ENCODE results near the gene FBXW8. TPM values are rescaled to one million over a fixed set of nuclear protein-coding genes. Genes with fewer than 3 reads are reported as not detected.
A peak's percentile ranks its signal among the peaks of the same experiment; 100 is the strongest.

The FBXW8 gene
- total RNA-seq, 1 experiment from 2014 or later = 15.3 TPM

DNA sequence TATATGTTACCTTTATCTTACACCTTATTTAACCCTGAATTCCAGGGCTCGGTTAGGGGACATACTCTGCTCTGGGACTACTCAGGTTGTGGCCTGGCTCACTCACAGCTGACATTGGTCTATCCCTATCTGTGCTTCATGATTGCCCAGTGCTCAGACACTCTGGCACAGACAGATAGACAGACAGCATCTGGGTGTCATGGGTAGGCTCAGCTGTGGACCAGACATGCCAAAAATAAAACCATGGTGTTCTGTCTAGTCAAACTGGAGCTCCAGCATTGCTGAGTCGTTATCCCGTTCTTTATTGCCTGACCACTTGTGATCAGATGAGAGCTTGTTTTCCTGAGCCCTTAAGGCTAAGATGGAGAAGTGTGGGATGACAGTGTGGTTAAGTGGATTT is 29.0 kb downstream of the FBXW8 start:
- no peak overlapping the region for H3K14ac ChIP-seq (ENCODE audit: insufficient read depth, low read length)
- no peak overlapping the region for H4K5ac ChIP-seq (ENCODE audit: insufficient read length, low read depth, low read length)
- no peaks in the 10 kb centered on the region for H3K4me1 Mint-ChIP-seq
- H3K79me1 ChIP-seq (ENCODE audit: insufficient read depth, low read depth, low read length, poor library complexity, severe bottlenecking) = no peaks in the 10 kb centered on the region
- H2AK5ac ChIP-seq (ENCODE audit: insufficient read length, low read length) = no peak overlapping the region
- no peak overlapping the region for H3T11ph ChIP-seq (ENCODE audit: low read length)
- no peak overlapping the region for H3K18ac ChIP-seq (ENCODE audit: insufficient read length, low read depth, low read length)
- H3K56ac ChIP-seq (ENCODE audit: insufficient read length, low read depth, low read length) = no peak overlapping the region
- TF ChIP-seq, protein P1, sequence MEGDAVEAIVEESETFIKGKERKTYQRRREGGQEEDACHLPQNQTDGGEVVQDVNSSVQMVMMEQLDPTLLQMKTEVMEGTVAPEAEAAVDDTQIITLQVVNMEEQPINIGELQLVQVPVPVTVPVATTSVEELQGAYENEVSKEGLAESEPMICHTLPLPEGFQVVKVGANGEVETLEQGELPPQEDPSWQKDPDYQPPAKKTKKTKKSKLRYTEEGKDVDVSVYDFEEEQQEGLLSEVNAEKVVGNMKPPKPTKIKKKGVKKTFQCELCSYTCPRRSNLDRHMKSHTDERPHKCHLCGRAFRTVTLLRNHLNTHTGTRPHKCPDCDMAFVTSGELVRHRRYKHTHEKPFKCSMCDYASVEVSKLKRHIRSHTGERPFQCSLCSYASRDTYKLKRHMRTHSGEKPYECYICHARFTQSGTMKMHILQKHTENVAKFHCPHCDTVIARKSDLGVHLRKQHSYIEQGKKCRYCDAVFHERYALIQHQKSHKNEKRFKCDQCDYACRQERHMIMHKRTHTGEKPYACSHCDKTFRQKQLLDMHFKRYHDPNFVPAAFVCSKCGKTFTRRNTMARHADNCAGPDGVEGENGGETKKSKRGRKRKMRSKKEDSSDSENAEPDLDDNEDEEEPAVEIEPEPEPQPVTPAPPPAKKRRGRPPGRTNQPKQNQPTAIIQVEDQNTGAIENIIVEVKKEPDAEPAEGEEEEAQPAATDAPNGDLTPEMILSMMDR (conservative IDR thresholded peaks at IDR 0.05) = no peak
- H2AFZ ChIP-seq (ENCODE audit: low read length) = no peak overlapping the region
- no peaks in the 10 kb centered on the region for H3K9me3 ChIP-seq (ENCODE audit: control insufficient read depth, low read depth, low read length)
- H3K27ac ChIP-seq (ENCODE audit: insufficient read length, low read depth, low read length) = no peak overlapping the region
- H3K4me3 Mint-ChIP-seq = no peak overlapping the region
- H2BK120ac ChIP-seq (ENCODE audit: low read depth, low read length, poor library complexity, severe bottlenecking) = no peak overlapping the region
- no peaks in the 10 kb centered on the region for H3K79me2 ChIP-seq (ENCODE audit: insufficient read depth, low read length)
- no peak overlapping the region for H4K91ac ChIP-seq (ENCODE audit: insufficient read length, low read depth, low read length)
- no peaks in the 10 kb centered on the region; the same call in 1 of the 2 replicates for H3K27me3 ChIP-seq (ENCODE audit: insufficient read depth, low read length)
- H3K4ac ChIP-seq (ENCODE audit: low read depth, low read length) = no peak overlapping the region
- no peak for DNase-seq
- H4K8ac ChIP-seq (replicated peaks; ENCODE audit: insufficient read length, low read depth, low read length) = no peak overlapping the region
- H2BK15ac ChIP-seq (ENCODE audit: low read depth, low read length) = no peak overlapping the region
- no peak overlapping the region for H3K9ac ChIP-seq (ENCODE audit: extremely low read depth, insufficient read length, low read length)
- H3K9me3 Mint-ChIP-seq = peaks cover 15 to 18% of the 10 kb centered on the region in 2 experiments
- H2BK20ac ChIP-seq (ENCODE audit: low read depth, low read length, poor library complexity, severe bottlenecking) = no peak overlapping the region
- H2BK12ac ChIP-seq (ENCODE audit: insufficient read length, low read depth, low read length) = no peak overlapping the region
- H2BK5ac ChIP-seq (ENCODE audit: insufficient read length, low read length) = no peak overlapping the region
- H3K36me3 Mint-ChIP-seq (ENCODE audit: insufficient read depth in 1 of 3, low read depth in 3 of 3) = peaks cover 23 to 40% (median 36%) of the 10 kb centered on the region in 3 experiments
- H3K23me2 ChIP-seq (ENCODE audit: insufficient read length, low read depth, low read length, poor library complexity, severe bottlenecking) = no peaks in the 10 kb centered on the region
- no peak overlapping the region for H3K23ac ChIP-seq (ENCODE audit: insufficient read length, low read depth, low read length)
- WGBS (ENCODE audit: extremely low coverage, insufficient read length, low lambda C conversion rate) = no CpG with 5 or more reads among the region's 3 CpGs
- no peaks in the 10 kb centered on the region for H3K4me1 ChIP-seq (ENCODE audit: insufficient read depth, low read length)
- no peaks in the 10 kb centered on the region for H3K27me3 Mint-ChIP-seq (ENCODE audit: low read depth)
- no peak overlapping the region for H3K4me2 ChIP-seq (ENCODE audit: insufficient read depth, insufficient read length, low read length)
- peak overlapping the region in 1 of 3 experiments; percentile 22; a peak in 1 of 7 replicates for H3K27ac Mint-ChIP-seq
- H4K20me1 ChIP-seq (ENCODE audit: control insufficient read depth, insufficient read depth, insufficient read length) = no peaks in the 10 kb centered on the region
